B cell (primary cell): Measurements from ENCODE around the gene ZNF805. TPM values are rescaled to one million over a fixed set of nuclear protein-coding genes. Genes with fewer than 3 reads are reported as not detected.
A peak's percentile ranks its signal among the peaks of the same experiment; 100 is the strongest.
"Not testable (repeated sequence)": the region's sequence is repeated elsewhere in the genome, so short reads cannot be mapped to it uniquely, and the experiment has no call there.

Source experiments
- ATAC-seq: fragments of 200-7000 bp; cut with Tn5 transposase; one replicate; pipeline ENCODE4 v1.10.0; 2021; ENCODE audit warnings: low read depth, mild to moderate bottlenecking, moderate number of reproducible peaks, moderate library complexity
- CTCF ChIA-PET: fragments of 350-600 bp; sonication (Branson Sonifier 250); formaldehyde crosslinking; loops from one replicate; lab custom pipeline; 2021; ENCODE audit warnings: antibody characterized with exemption, inconsistent platforms; lab: Charles Lee
- POLR2A ChIA-PET: fragments of 350-600 bp; sonication (Branson Sonifier 250); formaldehyde crosslinking; loops from one replicate; lab custom pipeline; 2021; ENCODE audit warnings: antibody characterized with exemption; lab: Charles Lee
- DNase-seq: peaks from one replicate; pipeline ENCODE4 v3.0.0; 2013
- H2AFZ ChIP-seq: 2 replicates; pipeline ENCODE4 v1.6.1; 2012; ENCODE audit warnings: mild to moderate bottlenecking, low read depth, low read length; ENCODE audit not compliant: insufficient read depth, poor library complexity, severe bottlenecking
- H3K27ac ChIP-seq, 2 donors: 1 replicate in 1 of 2; 2 replicates in 1 of 2; pipeline ENCODE4 v1.5.1; 2012 to 2013; ENCODE audit warnings: low read length in 2 of 2, mild to moderate bottlenecking in 2 of 2, moderate library complexity in 1 of 2
- H3K27me3 ChIP-seq, 4 experiments: fragments of 200-600 bp in 1 of 4; sonication (generic) in 1 of 4; replicated peaks in 1 of 4; 1 replicate in 2 of 4; 2 replicates in 2 of 4; pipeline versions ENCODE4 v1.6.1 to v1.7.0; 2013 to 2016; ENCODE audit warnings: low read length in 3 of 4, mild to moderate bottlenecking in 2 of 4, mixed read lengths in 1 of 4, moderate library complexity in 1 of 4; ENCODE audit not compliant: insufficient read depth in 4 of 4, control insufficient read depth in 3 of 4; ENCODE audit errors: control extremely low read depth in 1 of 4
- H3K36me3 ChIP-seq, 2 experiments: replicated peaks in 1 of 2; 1 replicate in 1 of 2; 2 replicates in 1 of 2; pipeline versions ENCODE4 v1.6.1 to v1.7.1; 2013; ENCODE audit warnings: low read length in 1 of 2; ENCODE audit not compliant: insufficient read depth in 2 of 2, control insufficient read depth in 1 of 2; ENCODE audit errors: control extremely low read depth in 1 of 2, extremely low read depth in 1 of 2
- H3K4me1 ChIP-seq, 2 donors: fragments of 200-600 bp in 1 of 2; sonication (generic) in 1 of 2; 1 replicate in 1 of 2; 2 replicates in 1 of 2; pipeline versions ENCODE4 v1.5.1 to v1.6.1; 2013 to 2017; ENCODE audit warnings: low read length in 2 of 2; ENCODE audit not compliant: control insufficient read depth in 2 of 2, insufficient read depth in 2 of 2
- H3K4me2 ChIP-seq: replicated peaks from 2 replicates; pipeline ENCODE3; 2012; ENCODE audit warnings: mild to moderate bottlenecking, low read depth, low read length; ENCODE audit not compliant: poor library complexity, severe bottlenecking
- H3K4me3 ChIP-seq, 5 experiments: fragments of 200-600 bp in 1 of 5; sonication (generic) in 1 of 5; 1 replicate in 3 of 5; 2 replicates in 2 of 5; pipeline versions ENCODE4 v1.5.1 to v1.7.0; 2011 to 2016; ENCODE audit warnings: low read length in 4 of 5, mild to moderate bottlenecking in 4 of 5, low read depth in 2 of 5, control low read depth in 1 of 5, moderate library complexity in 1 of 5; ENCODE audit not compliant: insufficient read depth in 1 of 5; ENCODE audit errors: control extremely low read depth in 1 of 5, extremely low read depth in 1 of 5
- H3K79me2 ChIP-seq: fragments of 200-600 bp; sonication (generic); one replicate; pipeline ENCODE4 v1.6.0; 2016; ENCODE audit warnings: low read length; ENCODE audit not compliant: control insufficient read depth, insufficient read depth
- H3K9ac ChIP-seq: fragments of 200-600 bp; sonication (generic); 2 replicates; pipeline ENCODE4 v1.6.1; 2017; ENCODE audit warnings: mild to moderate bottlenecking, low read length, moderate library complexity
- H3K9me3 ChIP-seq, 3 donors: one replicate each; pipeline versions ENCODE4 v1.6.1 to v1.7.1; 2013; ENCODE audit warnings: low read length in 2 of 3; ENCODE audit not compliant: control insufficient read depth in 2 of 3, insufficient read depth in 1 of 3; ENCODE audit errors: control extremely low read depth in 1 of 3
- H4K20me1 ChIP-seq: 2 replicates; pipeline ENCODE4 v1.6.0; 2012; ENCODE audit warnings: mild to moderate bottlenecking, low read length; ENCODE audit not compliant: insufficient read depth, control insufficient read depth, poor library complexity, severe bottlenecking
- H3K27ac Mint-ChIP-seq: one replicate; pipeline ENCODE4 v1.8.0; 2021; ENCODE audit warnings: mixed read lengths
- H3K27me3 Mint-ChIP-seq: one replicate; pipeline ENCODE4 v1.8.0; 2021; ENCODE audit warnings: mixed read lengths
- H3K4me1 Mint-ChIP-seq: one replicate; pipeline ENCODE4 v1.8.0; 2021; ENCODE audit warnings: mixed read lengths
- H3K4me3 Mint-ChIP-seq: one replicate; pipeline ENCODE4 v1.8.0; 2021; ENCODE audit warnings: mixed read lengths
- H3K9me3 Mint-ChIP-seq: one replicate; pipeline ENCODE4 v1.8.0; 2022; ENCODE audit warnings: mixed read lengths; ENCODE audit not compliant: insufficient read depth
- CTCF ChIP-seq: fragments of 200-600 bp; IDR thresholded peaks from one replicate; pipeline ENCODE4 v1.8.0; 2022; ENCODE audit warnings: antibody characterized with exemption, mild to moderate bottlenecking
- EZH2 ChIP-seq: IDR thresholded peaks from 2 replicates; pipeline ENCODE4 v1.6.1; 2012; ENCODE audit warnings: borderline replicate concordance, low read depth, mild to moderate bottlenecking, moderate library complexity, low read length; ENCODE audit not compliant: insufficient read depth, poor library complexity, severe bottlenecking
- WGBS: methylation state at CpG from one replicate; pipeline ENCODE4 v1.1.5; 2013; ENCODE audit warnings: missing lambda C conversion rate; ENCODE audit not compliant: insufficient coverage; 5-methylcytosine and 5-hydroxymethylcytosine counted together
- intact Hi-C: fragments of 100-400 bp; cut with micrococcal nuclease; formaldehyde crosslinking; loops from one replicate; pipeline ENCODE4 v1.10.0; 2022
- polyA plus RNA-seq: library from polyadenylated mRNA; depleted of rRNA; stranded (reverse); fragments of >200 nt; gene quantifications from 2 replicates; pipeline ENCODE4 v1.2.3, GENCODE V29; 2012
- total RNA-seq, 2 donors: library from RNA; stranded (reverse); fragments of 120-200 nt in 1 of 2; gene quantifications; 1 replicate in 1 of 2; 2 replicates in 1 of 2; pipeline versions ENCODE4 v1.2.3 to v1.2.4, GENCODE V29; 2013 to 2022

Gene ZNF805
- total and polyA plus RNA-seq, 2 donors (not counting 1 experiment from before 2014, with no cell fraction given), result 1.9 to 20.0 TPM

DNA sequence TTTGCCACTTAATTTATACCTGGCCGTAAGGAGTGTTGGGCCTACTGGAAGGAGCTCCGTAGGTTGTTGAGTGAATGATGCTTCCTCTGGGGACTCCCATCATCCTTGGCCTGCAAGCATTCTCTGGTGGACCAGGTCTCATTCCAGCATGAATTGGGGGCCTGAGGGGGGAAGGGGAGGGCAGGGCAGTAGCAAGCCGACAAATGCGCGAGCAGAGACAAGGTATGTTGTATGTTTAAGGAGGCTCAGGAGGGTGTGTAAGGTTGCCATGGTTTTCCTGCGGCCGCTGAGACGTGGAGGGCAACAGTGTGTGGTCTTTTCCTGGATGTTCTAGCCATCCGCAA, 48.4 kb upstream of the ZNF805 start:
- Histone ChIP-seq H3K36me3 (peaks cover 6 to 35% of the 10 kb centered on the region in 2 experiments), H3K79me2 (peaks cover 47% of the 10 kb centered on the region), H3K4me1 (peaks cover 20 to 21% of the 10 kb centered on the region in 2 donors), H3K9me3 (peaks cover 4 to 22% (median 5%) of the 10 kb centered on the region in 3 donors), H2AFZ (peak overlapping the region; percentile 99), H3K9ac (peak overlapping the region; percentile 76), H3K27me3 (peaks cover 0 to 6% (median 1%) of the 10 kb centered on the region in 4 experiments), H3K4me2 (peak overlapping the region; percentile 85), H4K20me1 (peaks cover 6% of the 10 kb centered on the region), H3K4me3 (peak overlapping the region; percentile 35 to 94 (median 81)), H3K27ac (peak overlapping the region in 1 of 2 donors; percentile 81)
- CTCF ChIA-PET, result no interaction called here
- H3K4me1 Mint-ChIP-seq, result peaks cover 25% of the 10 kb centered on the region
- intact Hi-C loops, result loop anchor here (5.0 kb wide), 1 partner anchor 790 kb away; the partner anchor contains the start of gene ZNF583
- 25% methylated on average over 9 of the region's 9 CpGs for WGBS
- ATAC-seq (no peak), DNase-seq (no peak)
- peaks cover 17% of the 10 kb centered on the region for H3K9me3 Mint-ChIP-seq
- peak overlapping the region; percentile 83 for H3K27ac Mint-ChIP-seq
- TF ChIP-seq EZH2 (no peak), CTCF (no peak)
- H3K4me3 Mint-ChIP-seq, result peak overlapping the region; percentile 92
- peaks cover 8% of the 10 kb centered on the region for H3K27me3 Mint-ChIP-seq
- POLR2A ChIA-PET, result no interaction called here

- peaks cover 3 to 18% (median 4%) of the 10 kb centered on the region in 3 donors for H3K9me3 ChIP-seq
- peaks cover 49% of the 10 kb centered on the region for H3K79me2 ChIP-seq
- Mint-ChIP-seq H3K4me3 (peak overlapping the region; percentile 92), H3K4me1 (peaks cover 25% of the 10 kb centered on the region), H3K27ac (no peak overlapping the region), H3K27me3 (peaks cover 3% of the 10 kb centered on the region), H3K9me3 (peaks cover 14% of the 10 kb centered on the region)
- peaks cover 20 to 21% of the 10 kb centered on the region in 2 donors for H3K4me1 ChIP-seq
- ChIA-PET POLR2A (no interaction called here), CTCF (no interaction called here)
- TF ChIP-seq CTCF (no peak), EZH2 (no peak)
- no peak overlapping the region for H3K27ac ChIP-seq
- H3K4me3 ChIP-seq, result peak overlapping the region in 1 of 5 experiments; percentile 81
- no peak overlapping the region for H3K9ac ChIP-seq
- no peaks in the 10 kb centered on the region for H3K27me3 ChIP-seq
- intact Hi-C loops, result loop anchor here (5.0 kb wide), 1 partner anchor 791 kb away; the partner anchor contains the start of gene ZNF583
- 100% methylated on average over 2 of the region's 5 CpGs for WGBS
- DNase-seq (no peak), ATAC-seq (no peak)
- peak overlapping the region; percentile 85 for H3K4me2 ChIP-seq
- H3K36me3 ChIP-seq, result peaks cover 6 to 43% of the 10 kb centered on the region in 2 experiments
- peaks cover 6% of the 10 kb centered on the region for H4K20me1 ChIP-seq
- H2AFZ ChIP-seq, result no peak overlapping the region
Observed at GRCh38 chr19:57192993-57193392, 47.4 kb upstream of the ZNF805 start.

- H3K9me3 Mint-ChIP-seq, H3K4me1 ChIP-seq, CTCF ChIA-PET, DNase-seq, ATAC-seq, H2AFZ ChIP-seq, H3K27me3 ChIP-seq, H3K27ac Mint-ChIP-seq, H3K9me3 ChIP-seq, H3K4me2 ChIP-seq, H3K27me3 Mint-ChIP-seq, H3K27ac ChIP-seq, H3K4me3 ChIP-seq, intact Hi-C loops, POLR2A ChIA-PET, H3K9ac ChIP-seq, H3K4me3 Mint-ChIP-seq: not testable (repeated sequence)
- Histone ChIP-seq H3K79me2 (peaks cover 61% of the 10 kb centered on the region), H4K20me1 (peaks cover 30% of the 10 kb centered on the region), H3K36me3 (peaks cover 13 to 64% of the 10 kb centered on the region in 2 experiments)
- peaks cover 19% of the 10 kb centered on the region for H3K4me1 Mint-ChIP-seq
- WGBS, result 97% methylated on average over 6 of the region's 6 CpGs
Observed at GRCh38 chr19:57197874-57198273, 42.6 kb upstream of the ZNF805 start.
